B cell (primary cell): Measurements from ENCODE around the gene DDX25. TPM values are rescaled to one million over a fixed set of nuclear protein-coding genes. Genes with fewer than 3 reads are reported as not detected.

Experiments
- ATAC-seq: fragments of 200-7000 bp; cut with Tn5 transposase; one replicate; pipeline ENCODE4 v1.10.0; 2021; ENCODE audit warnings: low read depth, mild to moderate bottlenecking, moderate number of reproducible peaks, moderate library complexity
- CTCF ChIA-PET: fragments of 350-600 bp; sonication (Branson Sonifier 250); formaldehyde crosslinking; loops from one replicate; lab custom pipeline; 2021; ENCODE audit warnings: antibody characterized with exemption, inconsistent platforms; lab: Charles Lee
- POLR2A ChIA-PET: fragments of 350-600 bp; sonication (Branson Sonifier 250); formaldehyde crosslinking; loops from one replicate; lab custom pipeline; 2021; ENCODE audit warnings: antibody characterized with exemption; lab: Charles Lee
- DNase-seq: peaks from one replicate; pipeline ENCODE4 v3.0.0; 2013
- H2AFZ ChIP-seq: 2 replicates; pipeline ENCODE4 v1.6.1; 2012; ENCODE audit warnings: mild to moderate bottlenecking, low read depth, low read length; ENCODE audit not compliant: insufficient read depth, poor library complexity, severe bottlenecking
- H3K27ac ChIP-seq, 2 donors: 1 replicate in 1 of 2; 2 replicates in 1 of 2; pipeline ENCODE4 v1.5.1; 2012 to 2013; ENCODE audit warnings: low read length in 2 of 2, mild to moderate bottlenecking in 2 of 2, moderate library complexity in 1 of 2
- H3K27me3 ChIP-seq, 4 experiments: fragments of 200-600 bp in 1 of 4; sonication (generic) in 1 of 4; replicated peaks in 1 of 4; 1 replicate in 2 of 4; 2 replicates in 2 of 4; pipeline versions ENCODE4 v1.6.1 to v1.7.0; 2013 to 2016; ENCODE audit warnings: low read length in 3 of 4, mild to moderate bottlenecking in 2 of 4, mixed read lengths in 1 of 4, moderate library complexity in 1 of 4; ENCODE audit not compliant: insufficient read depth in 4 of 4, control insufficient read depth in 3 of 4; ENCODE audit errors: control extremely low read depth in 1 of 4
- H3K36me3 ChIP-seq, 2 experiments: replicated peaks in 1 of 2; 1 replicate in 1 of 2; 2 replicates in 1 of 2; pipeline versions ENCODE4 v1.6.1 to v1.7.1; 2013; ENCODE audit warnings: low read length in 1 of 2; ENCODE audit not compliant: insufficient read depth in 2 of 2, control insufficient read depth in 1 of 2; ENCODE audit errors: control extremely low read depth in 1 of 2, extremely low read depth in 1 of 2
- H3K4me1 ChIP-seq, 2 donors: fragments of 200-600 bp in 1 of 2; sonication (generic) in 1 of 2; 1 replicate in 1 of 2; 2 replicates in 1 of 2; pipeline versions ENCODE4 v1.5.1 to v1.6.1; 2013 to 2017; ENCODE audit warnings: low read length in 2 of 2; ENCODE audit not compliant: control insufficient read depth in 2 of 2, insufficient read depth in 2 of 2
- H3K4me2 ChIP-seq: replicated peaks from 2 replicates; pipeline ENCODE3; 2012; ENCODE audit warnings: mild to moderate bottlenecking, low read depth, low read length; ENCODE audit not compliant: poor library complexity, severe bottlenecking
- H3K4me3 ChIP-seq, 5 experiments: fragments of 200-600 bp in 1 of 5; sonication (generic) in 1 of 5; 1 replicate in 3 of 5; 2 replicates in 2 of 5; pipeline versions ENCODE4 v1.5.1 to v1.7.0; 2011 to 2016; ENCODE audit warnings: low read length in 4 of 5, mild to moderate bottlenecking in 4 of 5, low read depth in 2 of 5, control low read depth in 1 of 5, moderate library complexity in 1 of 5; ENCODE audit not compliant: insufficient read depth in 1 of 5; ENCODE audit errors: control extremely low read depth in 1 of 5, extremely low read depth in 1 of 5
- H3K79me2 ChIP-seq: fragments of 200-600 bp; sonication (generic); one replicate; pipeline ENCODE4 v1.6.0; 2016; ENCODE audit warnings: low read length; ENCODE audit not compliant: control insufficient read depth, insufficient read depth
- H3K9ac ChIP-seq: fragments of 200-600 bp; sonication (generic); 2 replicates; pipeline ENCODE4 v1.6.1; 2017; ENCODE audit warnings: mild to moderate bottlenecking, low read length, moderate library complexity
- H3K9me3 ChIP-seq, 3 donors: one replicate each; pipeline versions ENCODE4 v1.6.1 to v1.7.1; 2013; ENCODE audit warnings: low read length in 2 of 3; ENCODE audit not compliant: control insufficient read depth in 2 of 3, insufficient read depth in 1 of 3; ENCODE audit errors: control extremely low read depth in 1 of 3
- H4K20me1 ChIP-seq: 2 replicates; pipeline ENCODE4 v1.6.0; 2012; ENCODE audit warnings: mild to moderate bottlenecking, low read length; ENCODE audit not compliant: insufficient read depth, control insufficient read depth, poor library complexity, severe bottlenecking
- H3K27ac Mint-ChIP-seq: one replicate; pipeline ENCODE4 v1.8.0; 2021; ENCODE audit warnings: mixed read lengths
- H3K27me3 Mint-ChIP-seq: one replicate; pipeline ENCODE4 v1.8.0; 2021; ENCODE audit warnings: mixed read lengths
- H3K4me1 Mint-ChIP-seq: one replicate; pipeline ENCODE4 v1.8.0; 2021; ENCODE audit warnings: mixed read lengths
- H3K4me3 Mint-ChIP-seq: one replicate; pipeline ENCODE4 v1.8.0; 2021; ENCODE audit warnings: mixed read lengths
- H3K9me3 Mint-ChIP-seq: one replicate; pipeline ENCODE4 v1.8.0; 2022; ENCODE audit warnings: mixed read lengths; ENCODE audit not compliant: insufficient read depth
- CTCF ChIP-seq: fragments of 200-600 bp; IDR thresholded peaks from one replicate; pipeline ENCODE4 v1.8.0; 2022; ENCODE audit warnings: antibody characterized with exemption, mild to moderate bottlenecking
- EZH2 ChIP-seq: IDR thresholded peaks from 2 replicates; pipeline ENCODE4 v1.6.1; 2012; ENCODE audit warnings: borderline replicate concordance, low read depth, mild to moderate bottlenecking, moderate library complexity, low read length; ENCODE audit not compliant: insufficient read depth, poor library complexity, severe bottlenecking
- WGBS: methylation state at CpG from one replicate; pipeline ENCODE4 v1.1.5; 2013; ENCODE audit warnings: missing lambda C conversion rate; ENCODE audit not compliant: insufficient coverage; 5-methylcytosine and 5-hydroxymethylcytosine counted together
- intact Hi-C: fragments of 100-400 bp; cut with micrococcal nuclease; formaldehyde crosslinking; loops from one replicate; pipeline ENCODE4 v1.10.0; 2022
- polyA plus RNA-seq: library from polyadenylated mRNA; depleted of rRNA; stranded (reverse); fragments of >200 nt; gene quantifications from 2 replicates; pipeline ENCODE4 v1.2.3, GENCODE V29; 2012
- total RNA-seq, 2 donors: library from RNA; stranded (reverse); fragments of 120-200 nt in 1 of 2; gene quantifications; 1 replicate in 1 of 2; 2 replicates in 1 of 2; pipeline versions ENCODE4 v1.2.3 to v1.2.4, GENCODE V29; 2013 to 2022

The DDX25 gene
- total and polyA plus RNA-seq, 2 donors (not counting 1 experiment from before 2014, with no cell fraction given): not detected

GRCh38 chr11:125948278-125949051 lies 44.2 kb downstream of the DDX25 start:
- Histone ChIP-seq H3K36me3 (no peaks in the 10 kb centered on the region), H3K4me2 (no peak overlapping the region), H3K9me3 (no peaks in the 10 kb centered on the region), H2AFZ (no peak overlapping the region), H3K4me1 (no peaks in the 10 kb centered on the region), H3K27ac (no peak overlapping the region), H3K79me2 (no peaks in the 10 kb centered on the region), H3K9ac (no peak overlapping the region), H4K20me1 (no peaks in the 10 kb centered on the region), H3K4me3 (no peak overlapping the region), H3K27me3 (no peaks in the 10 kb centered on the region)
- no peaks in the 10 kb centered on the region for H3K9me3 Mint-ChIP-seq
- 79% methylated on average over 21 of the region's 23 CpGs for WGBS
- H3K4me3 Mint-ChIP-seq: no peak overlapping the region
- H3K4me1 Mint-ChIP-seq: no peaks in the 10 kb centered on the region
- no peak for ATAC-seq
- no peak for TF ChIP-seq CTCF
- TF ChIP-seq EZH2: no peak
- intact Hi-C loops: no loop called here
- ChIA-PET CTCF (interaction anchor here (0.6 kb wide), 1 partner anchor 8 kb away, joined by 4 read pairs; no protein-coding TSS in a partner anchor), POLR2A (no interaction called here)
- no peak overlapping the region for H3K27ac Mint-ChIP-seq
- no peak for DNase-seq
- peaks cover 7% of the 10 kb centered on the region for H3K27me3 Mint-ChIP-seq
